Erythroblast (primary cell): ENCODE data around the gene LRP11.

Experiments used
- GATA1 ChIP-seq: IDR thresholded peaks from 2 replicates; pipeline ENCODE4 v1.6.1; 2011; ENCODE audit warnings: low read depth, mild to moderate bottlenecking, control low read depth, low read length, moderate library complexity
- POLR2A ChIP-seq: IDR thresholded peaks from 2 replicates; pipeline ENCODE4 v1.6.1; 2011; ENCODE audit warnings: mild to moderate bottlenecking, low read length

DNA sequence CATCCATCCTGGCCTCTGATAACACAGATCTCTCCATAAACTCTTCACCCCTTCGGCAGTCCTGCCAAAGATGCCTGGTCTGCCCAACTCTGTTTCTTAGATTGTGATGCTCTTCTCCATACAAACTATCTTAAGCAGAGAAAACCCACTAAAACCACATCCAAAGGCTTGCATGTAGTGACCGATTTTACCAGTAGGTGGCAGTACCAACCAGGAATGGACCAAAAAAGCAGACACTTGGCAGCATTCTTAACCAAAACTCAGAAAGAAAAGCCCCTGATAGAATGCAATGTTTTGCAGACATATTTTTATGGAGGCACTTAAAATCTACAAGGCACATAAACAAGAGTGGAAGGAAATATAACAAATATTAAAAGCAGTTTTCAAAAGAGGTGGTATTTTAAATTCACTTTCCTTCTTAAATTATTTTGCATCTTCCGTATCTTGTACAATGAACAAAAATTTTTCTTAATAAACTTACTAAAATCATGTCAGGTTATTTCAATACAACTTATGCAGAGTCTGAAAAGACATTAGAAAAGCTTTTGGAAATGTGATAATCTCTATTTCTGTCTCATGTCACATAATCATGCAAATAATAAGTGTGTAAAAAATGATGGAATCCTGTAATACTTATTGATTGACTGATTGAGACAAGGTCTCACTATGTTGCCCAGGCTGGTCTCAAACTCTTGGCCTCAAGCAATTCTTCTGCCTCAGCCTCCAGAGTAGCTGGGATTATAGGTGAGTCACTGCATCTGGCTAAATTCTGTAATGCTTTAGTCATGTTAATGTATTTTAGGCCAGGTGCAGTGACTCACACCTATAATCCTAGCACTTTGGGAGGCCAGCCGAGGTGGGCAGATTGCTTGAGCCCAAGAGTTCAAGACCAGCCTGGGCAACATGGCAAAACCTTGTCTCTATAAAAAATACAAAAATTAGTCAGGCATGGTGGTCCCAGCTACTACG, 29.4 kb downstream of the LRP11 start:
- TF ChIP-seq POLR2A (no peak), GATA1 (no peak)
